Suprapubic skin (tissue), 3 donors: ENCODE measurements around the gene EOGT.

ENCODE experiments used
- CTCF ChIP-seq, 2 donors: fragments of 200-600 bp in 1 of 2; fragments of 450-650 bp in 1 of 2; sonication (generic) in 1 of 2; IDR thresholded peaks; one replicate each; pipeline ENCODE4 v1.5.1; 2016 to 2019; ENCODE audit warnings: antibody characterized with exemption in 2 of 2, mild to moderate bottlenecking in 1 of 2, moderate library complexity in 1 of 2
- POLR2A ChIP-seq, 2 donors: fragments of 450-650 bp; IDR thresholded peaks; one replicate each; pipeline ENCODE4 v1.6.1; 2017; ENCODE audit warnings: antibody characterized with exemption in 2 of 2, mild to moderate bottlenecking in 2 of 2, moderate library complexity in 2 of 2

GRCh38 chr3:68987322-68987721, 26.2 kb downstream of the EOGT start:
- TF ChIP-seq POLR2A (IDR thresholded peaks at IDR 0.05) (no peak), CTCF (IDR thresholded peaks at IDR 0.05) (no peak)
